Stimulated activated CD8-positive, alpha-beta memory T cell treated with anti-CD3 and anti-CD28 coated beads, Interleukin-7, amount 100 ng/mL, for 4 hours (primary cell): ENCODE data around the gene HDGFL1.

Experiments
- DNase-seq, 2 donors: peaks; one replicate each; pipeline ENCODE4 v3.0.0-alpha.2; 2020; ENCODE audit warnings: low read depth in 2 of 2

The HDGFL1 gene

DNA sequence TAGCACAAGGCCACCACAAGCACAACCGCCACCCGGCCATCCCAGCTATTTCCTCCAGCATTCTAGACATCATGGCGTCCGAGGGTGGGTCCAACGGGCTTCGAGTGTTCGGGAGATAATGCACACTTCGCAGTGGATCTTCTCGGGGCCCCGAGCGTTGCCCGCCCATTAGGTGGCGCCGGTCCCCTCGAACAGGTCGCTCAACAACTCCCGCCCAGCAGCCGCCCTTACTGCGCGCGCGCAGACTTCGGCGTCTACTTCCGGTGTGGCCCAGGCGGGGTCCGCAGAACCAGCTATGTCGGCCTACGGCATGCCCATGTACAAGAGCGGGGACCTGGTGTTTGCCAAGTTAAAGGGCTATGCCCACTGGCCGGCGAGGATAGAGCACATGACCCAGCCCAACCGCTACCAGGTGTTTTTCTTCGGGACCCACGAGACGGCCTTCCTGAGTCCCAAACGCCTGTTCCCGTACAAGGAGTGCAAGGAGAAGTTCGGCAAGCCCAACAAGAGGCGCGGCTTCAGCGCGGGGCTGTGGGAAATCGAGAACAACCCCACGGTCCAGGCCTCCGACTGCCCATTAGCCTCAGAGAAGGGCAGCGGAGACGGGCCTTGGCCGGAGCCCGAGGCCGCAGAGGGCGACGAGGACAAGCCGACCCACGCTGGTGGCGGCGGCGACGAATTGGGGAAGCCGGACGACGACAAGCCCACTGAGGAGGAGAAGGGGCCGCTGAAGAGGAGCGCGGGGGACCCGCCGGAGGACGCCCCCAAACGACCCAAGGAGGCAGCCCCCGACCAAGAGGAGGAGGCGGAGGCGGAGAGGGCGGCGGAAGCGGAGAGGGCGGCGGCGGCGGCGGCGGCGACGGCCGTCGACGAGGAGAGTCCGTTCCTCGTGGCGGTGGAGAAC is at the start of gene HDGFL1:
Gene HDGFL1 (plus strand): TSS at position 286 of the 904 bp plus-strand sequence. CDS start 10 bp downstream, at position 296.
- DNase-seq: no peak

GRCh38 chr6:22521035-22521434 is 48.3 kb upstream of the HDGFL1 start:
- no peak for DNase-seq

DNA sequence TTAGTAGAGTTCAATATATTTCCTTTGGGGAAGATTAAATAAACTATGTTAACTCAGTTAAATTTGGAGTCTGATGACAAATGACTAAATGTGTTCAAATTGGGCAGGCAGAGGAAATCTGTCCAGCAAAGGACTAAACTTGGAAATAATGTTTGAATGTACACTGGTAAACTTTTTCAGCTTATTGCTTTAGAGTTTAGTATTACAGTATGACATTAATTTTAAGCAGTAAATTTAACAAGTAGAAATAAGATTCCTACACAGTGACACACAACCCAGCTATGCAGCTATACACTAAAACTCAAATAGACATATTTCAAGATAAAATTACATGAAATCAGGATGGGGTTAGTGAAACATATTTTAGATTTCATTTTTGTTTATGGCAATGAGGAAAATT is 42.6 kb upstream of the HDGFL1 start:
- no peak for DNase-seq

- no peak for DNase-seq
Measured at GRCh38 chr6:22529866-22530265, 39.5 kb upstream of the HDGFL1 start.

DNA sequence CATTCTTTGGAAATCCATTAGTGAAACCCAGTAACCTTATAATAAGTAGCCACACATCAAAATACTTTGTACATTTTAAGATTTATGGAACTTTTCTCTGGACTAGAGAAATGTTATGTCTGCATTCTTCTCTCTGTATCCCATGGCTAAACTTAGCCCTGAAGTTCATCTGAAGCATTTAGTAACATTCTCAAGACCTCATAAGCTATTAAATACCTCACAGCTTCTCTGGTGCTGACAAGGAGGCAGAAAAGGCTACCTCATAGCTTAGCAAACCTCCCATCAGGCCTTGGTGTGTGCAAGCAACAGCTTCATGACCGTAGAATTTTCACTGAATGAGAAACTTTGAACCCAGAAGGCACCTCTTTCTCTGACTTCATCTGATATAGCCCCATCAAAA is 38.9 kb upstream of the HDGFL1 start:
- no peak for DNase-seq

DNA sequence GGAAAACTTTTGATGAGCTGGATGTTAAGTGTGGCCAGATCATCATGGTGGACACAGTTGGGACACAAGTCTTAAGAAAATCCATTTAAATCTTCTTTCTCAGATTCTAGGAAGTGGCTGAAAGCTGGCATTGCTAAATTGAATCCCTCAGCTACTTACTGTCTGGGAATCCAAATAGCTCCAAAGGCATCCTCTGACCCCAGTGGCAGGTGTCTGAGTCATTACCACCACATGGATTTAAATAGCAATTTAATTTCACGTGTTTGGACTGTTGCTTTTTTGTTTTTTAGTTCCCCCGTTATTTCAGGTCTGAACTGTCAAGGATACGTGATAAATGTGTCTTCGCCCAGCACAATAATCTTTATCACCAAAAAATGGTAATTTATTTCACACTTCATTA is 33.2 kb upstream of the HDGFL1 start:
- DNase-seq: no peak

- no peak for DNase-seq
Measured at GRCh38 chr6:22544476-22544875, 24.9 kb upstream of the HDGFL1 start.

DNA sequence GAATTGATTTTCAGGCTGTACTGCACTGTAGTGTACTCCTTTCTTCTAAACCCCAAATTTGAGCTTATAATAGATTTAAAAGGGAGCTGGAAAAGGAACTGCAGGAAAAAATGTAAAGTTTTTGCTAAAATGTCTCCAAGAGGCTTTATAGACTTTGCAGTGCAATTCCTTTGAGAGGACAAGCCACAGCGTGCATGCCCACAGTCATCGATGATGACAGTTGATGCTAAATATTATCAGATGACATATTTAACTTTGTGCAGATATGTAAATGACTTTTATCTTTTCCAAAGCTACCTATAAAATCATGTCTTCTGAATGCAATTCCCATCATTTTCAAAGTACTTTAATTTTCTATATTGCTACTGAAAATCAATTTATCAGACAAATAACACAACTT is 24.3 kb upstream of the HDGFL1 start:
- no peak for DNase-seq

DNA sequence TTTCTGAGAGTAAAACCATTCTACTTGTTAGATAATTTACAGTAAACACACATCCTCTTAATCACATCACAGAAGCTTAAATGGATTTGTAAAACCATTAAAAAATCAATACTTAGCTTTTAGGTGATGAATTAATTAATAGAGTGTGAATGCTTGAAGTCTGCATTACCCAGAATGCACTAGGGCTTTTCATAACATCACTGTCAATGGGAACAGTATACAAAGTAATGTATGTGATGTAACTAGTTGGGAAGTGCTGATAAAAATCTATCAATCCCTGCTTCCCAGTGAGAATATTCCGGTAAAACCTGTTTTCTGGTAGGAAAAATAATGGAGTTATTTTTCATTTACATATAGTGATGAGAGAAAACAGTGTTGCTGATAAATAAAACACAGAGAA is 23.1 kb upstream of the HDGFL1 start:
- DNase-seq: no peak

- no peak for DNase-seq
Measured at GRCh38 chr6:22550971-22551670, 18.2 kb upstream of the HDGFL1 start.

- no peak for DNase-seq
Measured at GRCh38 chr6:22556266-22556665, 13.1 kb upstream of the HDGFL1 start.

- DNase-seq: no peak
Measured at GRCh38 chr6:22557007-22557406, 12.4 kb upstream of the HDGFL1 start.

DNA sequence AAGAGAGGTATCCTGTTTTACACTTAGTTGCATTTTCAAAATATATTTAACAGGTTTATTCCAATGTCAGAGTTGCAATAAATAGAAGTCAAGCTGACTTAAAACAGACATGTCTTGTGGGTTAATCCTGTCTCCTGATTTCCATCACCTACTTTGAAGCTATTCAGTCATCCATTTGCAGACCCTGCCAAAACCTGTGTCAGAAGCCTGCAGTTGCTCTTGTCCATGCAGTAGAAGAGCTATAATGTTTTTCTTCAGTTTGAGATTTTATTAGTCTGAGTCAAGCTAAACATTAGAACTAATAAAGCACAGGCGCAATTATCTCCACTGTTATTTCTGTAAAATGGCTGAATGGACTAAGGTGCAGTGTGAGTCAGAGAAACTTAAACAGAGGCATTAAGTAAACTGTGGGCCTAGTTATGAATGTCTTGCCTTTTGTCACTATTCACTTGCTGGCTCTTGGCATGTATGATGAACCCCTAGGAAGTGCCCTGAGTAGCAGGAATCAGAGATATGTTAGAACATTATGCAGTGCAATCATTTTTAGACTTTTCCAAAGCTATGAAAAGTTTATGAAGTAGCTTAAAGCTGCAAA is 11.0 kb upstream of the HDGFL1 start:
- DNase-seq: no peak

- no peak for DNase-seq
Measured at GRCh38 chr6:22568854-22569253, 512 bp upstream of the HDGFL1 start.

DNA sequence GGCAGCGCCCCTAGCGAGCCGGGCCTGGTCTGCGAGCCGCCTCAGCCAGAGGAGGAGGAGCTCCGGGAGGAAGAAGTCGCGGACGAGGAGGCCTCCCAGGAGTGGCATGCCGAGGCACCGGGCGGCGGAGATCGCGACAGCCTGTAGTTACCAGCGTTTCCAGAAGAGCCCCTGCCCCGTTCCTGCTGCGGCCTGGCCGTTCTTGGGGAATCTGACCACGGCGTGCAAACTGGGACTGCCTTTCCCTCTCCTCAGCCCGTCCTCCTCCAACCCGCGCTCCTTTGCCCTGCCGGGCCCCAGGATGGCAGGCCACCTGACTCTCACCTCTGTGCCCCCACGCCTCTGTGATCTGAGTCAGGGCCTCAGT is 802 bp downstream of the HDGFL1 start:
- no peak for DNase-seq

GRCh38 chr6:22575190-22575589 is 5.8 kb downstream of the HDGFL1 start:
- no peak for DNase-seq

- DNase-seq: no peak
Measured at GRCh38 chr6:22579439-22579838, 10.1 kb downstream of the HDGFL1 start.

DNA sequence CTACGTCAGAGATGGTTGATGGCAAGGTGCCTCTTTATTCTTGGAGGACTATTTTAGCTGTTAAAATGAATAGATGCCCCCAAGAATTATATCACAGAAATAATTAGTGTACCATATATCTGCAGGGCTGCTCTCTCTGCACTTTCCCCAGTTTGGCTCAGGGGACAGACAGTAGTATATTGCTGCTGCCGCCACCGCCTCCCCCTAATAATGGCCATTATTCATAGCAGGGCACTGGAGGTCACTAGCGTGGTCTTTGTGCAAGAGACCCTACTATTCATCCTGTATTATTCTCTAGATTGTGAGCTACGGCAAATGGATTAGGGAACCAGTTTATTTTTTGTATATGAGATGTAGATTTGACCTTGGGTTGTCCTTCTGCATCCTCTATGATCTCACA is 11.0 kb downstream of the HDGFL1 start:
- no peak for DNase-seq

DNA sequence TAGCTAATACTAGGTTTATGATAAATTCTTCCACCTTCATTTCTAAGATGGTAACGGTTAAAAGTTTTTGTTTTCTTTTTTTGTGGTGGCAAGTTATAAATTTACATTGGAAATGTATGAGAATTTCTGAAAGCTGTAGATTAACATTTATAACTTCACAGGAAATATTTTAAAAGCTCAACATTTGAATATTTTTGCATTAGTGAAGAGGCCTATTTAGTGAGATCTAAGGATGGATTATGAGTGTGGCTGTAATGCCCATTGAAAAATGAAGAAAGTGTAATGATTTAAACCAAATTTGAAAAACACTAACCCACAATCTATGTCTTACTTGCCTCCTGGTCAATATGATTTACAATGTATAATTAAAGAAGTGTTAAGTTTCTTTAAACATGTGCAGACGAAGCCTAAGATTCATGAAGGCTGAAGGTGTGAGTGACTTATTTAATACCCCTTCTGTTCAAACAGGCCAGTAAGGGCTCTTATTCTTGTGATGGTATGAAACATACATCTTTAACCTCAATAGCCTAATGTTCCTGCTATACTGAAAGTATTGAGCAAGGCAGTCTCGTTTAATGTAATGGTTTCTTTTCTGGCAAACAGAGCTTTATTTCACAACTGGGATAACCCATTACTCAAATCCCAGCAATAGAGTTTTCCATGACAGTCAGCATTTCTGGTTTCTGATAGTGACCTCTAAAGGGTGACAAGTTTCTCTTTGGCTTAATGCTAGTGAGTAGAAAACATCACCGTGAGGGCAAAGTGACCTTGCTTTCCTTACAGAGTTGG is 13.2 kb downstream of the HDGFL1 start:
- DNase-seq: no peak

- DNase-seq: no peak
Measured at GRCh38 chr6:22583230-22583629, 13.9 kb downstream of the HDGFL1 start.

DNA sequence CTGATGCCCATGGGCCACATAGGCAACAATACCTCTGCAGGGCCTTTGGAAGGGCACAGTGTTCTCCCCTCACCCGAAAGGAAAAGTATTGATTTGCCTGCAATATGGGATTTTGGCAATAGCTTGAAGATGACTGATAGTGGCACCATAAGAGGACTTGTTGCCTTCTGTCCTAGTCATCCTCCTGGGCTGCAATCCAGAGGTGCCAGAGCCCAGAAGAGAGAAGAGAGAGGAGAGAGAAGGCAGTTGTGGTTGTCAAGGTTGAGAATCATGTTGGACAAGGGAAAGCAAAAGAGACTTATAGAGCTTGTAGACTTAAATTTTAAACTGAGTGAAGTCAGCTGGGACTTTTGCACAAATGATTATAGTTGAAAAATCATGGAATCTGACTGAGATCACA is 14.6 kb downstream of the HDGFL1 start:
- DNase-seq: no peak

- no peak for DNase-seq
Measured at GRCh38 chr6:22589118-22589517, 19.8 kb downstream of the HDGFL1 start.
